NCI-H2107 (cell line): ENCODE measurements around the gene DDX1.

Experiments used
- DNase-seq: peaks from one replicate; lab custom pipeline; 2025; lab: John Stamatoyannopoulos, UW

Gene DDX1

GRCh38 chr2:15664273-15665066 is 72.8 kb downstream of the DDX1 start:
- no peak for DNase-seq

DNA sequence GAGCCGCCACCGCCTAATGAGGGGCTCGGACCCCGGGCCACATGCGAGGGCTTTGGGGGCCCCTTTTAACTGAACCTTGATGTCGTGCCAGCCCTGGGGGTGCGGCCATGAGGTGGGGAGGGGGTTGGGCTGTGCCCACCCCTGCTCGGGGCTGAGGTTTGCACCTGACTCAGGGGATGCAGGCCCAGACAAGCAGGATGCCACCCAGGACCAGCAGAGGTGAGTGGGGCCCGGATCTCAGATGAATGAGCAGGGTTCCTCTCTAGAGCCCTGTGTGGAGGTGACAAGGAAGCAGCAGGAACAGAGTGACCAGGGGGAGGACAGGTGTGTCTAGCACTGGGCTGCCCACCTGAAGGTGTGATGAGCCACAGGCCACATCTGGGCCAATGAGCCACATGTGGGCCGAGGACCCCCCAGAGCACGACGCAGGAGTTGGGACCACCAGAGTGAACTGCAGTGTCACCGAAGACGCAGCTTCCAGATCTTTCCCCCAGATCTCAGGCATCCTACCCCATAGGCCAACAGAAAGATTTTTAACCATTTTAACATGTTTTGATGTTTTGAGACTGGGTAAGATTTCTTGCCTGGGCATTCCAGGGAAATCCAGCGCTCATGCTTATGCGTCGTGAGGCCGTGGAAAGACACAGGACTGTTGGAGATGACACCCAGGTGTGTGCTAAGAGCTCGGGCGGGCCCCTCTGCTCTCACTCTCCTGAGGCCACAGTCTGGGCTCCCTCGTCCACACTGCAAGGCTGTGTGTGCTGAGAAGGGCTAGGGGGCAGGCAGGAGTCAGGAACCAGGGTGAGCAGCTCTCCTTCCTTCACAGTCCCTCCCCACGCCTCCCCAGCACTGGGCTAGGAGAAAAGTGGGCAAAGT is 73.6 kb downstream of the DDX1 start:
- DNase-seq, result no peak

- no peak for DNase-seq
Observed at GRCh38 chr2:15665943-15666460, 74.3 kb downstream of the DDX1 start.

- no peak for DNase-seq
Observed at GRCh38 chr2:15666861-15667808, 75.5 kb downstream of the DDX1 start.

DNA sequence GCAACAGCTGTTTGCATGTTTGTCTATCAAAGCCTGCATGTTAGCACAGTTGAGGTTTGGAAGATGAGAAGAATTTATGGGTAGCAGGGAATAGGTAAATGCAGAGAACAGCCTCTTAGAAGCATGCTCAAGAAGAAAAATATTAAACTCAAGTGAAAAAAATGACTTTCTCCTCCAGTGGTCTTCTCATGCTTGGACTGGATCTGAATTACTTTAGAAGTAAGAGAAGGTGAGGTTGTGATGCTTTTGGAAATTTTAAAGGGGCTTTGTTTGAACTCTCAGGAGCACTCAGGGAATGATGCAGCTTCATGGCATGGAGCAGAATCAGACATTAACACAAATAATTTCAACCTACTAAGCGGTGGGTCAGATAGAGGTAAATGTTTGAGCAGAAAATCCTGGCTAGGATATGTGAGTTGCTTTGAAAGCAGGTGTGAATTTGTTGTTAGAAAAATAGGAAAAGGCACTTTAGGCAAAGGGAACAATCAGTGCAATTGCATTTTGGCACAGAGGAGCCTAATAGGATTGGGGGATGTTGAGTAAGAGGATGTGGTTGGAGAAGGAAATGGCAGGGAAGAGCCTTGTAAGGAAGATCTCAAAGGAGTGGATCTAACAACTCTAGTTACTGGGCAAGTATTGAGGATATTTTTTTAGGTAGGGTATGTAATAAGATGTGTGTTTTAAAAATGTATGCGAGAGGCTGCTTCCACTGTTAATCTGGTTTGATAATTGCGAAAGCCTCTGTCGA is 76.3 kb downstream of the DDX1 start:
- no peak for DNase-seq

DNA sequence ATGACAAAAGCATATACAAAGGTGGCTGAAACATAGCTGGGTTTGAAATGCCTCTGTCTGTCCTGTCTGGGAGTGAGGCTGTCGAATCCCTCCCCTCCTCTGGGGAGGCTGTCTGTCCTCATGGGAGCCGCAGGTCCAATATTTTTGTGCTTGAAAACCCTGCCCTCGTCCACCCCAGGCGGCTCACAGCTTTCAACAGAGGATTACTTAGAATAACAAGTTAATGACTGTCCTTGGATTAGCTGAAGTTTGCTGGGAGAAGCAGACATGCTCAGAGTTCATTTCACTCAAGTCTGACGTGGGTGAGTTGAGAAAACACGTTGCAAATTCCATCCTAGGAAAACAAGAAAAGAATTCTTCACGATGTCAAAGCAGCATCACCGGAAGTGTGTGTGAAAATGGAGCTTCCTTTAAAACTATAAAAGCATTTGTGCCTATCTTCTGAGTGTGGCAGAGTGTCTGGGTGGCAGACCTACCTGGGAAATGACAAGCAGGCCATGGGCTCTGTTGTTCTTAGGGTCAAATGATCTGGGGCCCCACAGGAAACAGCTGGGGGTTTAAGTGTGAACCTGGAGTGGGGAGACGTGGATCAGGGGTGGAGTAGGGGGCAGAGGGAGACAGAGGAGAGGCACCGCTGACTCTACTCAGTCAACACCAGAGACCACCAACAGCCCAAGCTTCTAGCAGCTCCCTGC is 77.1 kb downstream of the DDX1 start:
- DNase-seq, result no peak

GRCh38 chr2:15669375-15669910 is 77.8 kb downstream of the DDX1 start:
- no peak for DNase-seq

- no peak for DNase-seq
Observed at GRCh38 chr2:15670469-15670868, 78.8 kb downstream of the DDX1 start.

DNA sequence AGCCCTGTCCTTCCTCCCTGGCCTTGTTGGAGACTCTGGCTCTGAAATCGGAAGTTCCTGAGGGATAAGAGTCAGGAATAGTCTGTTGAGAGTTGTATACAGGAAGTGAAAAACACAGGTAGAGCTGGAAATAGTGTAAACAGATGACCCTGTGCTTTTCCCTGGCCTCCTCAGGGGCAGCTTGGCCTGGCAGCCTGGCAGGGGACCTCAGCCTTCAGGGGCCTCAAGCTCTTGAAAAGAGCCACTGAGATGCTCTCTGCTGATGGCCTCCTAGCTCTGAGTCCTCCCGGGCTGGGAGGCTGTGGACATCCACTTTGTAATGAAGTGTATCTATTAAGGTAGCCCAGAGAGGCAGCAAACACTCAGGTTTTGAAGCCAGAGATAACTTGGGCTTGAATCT is 79.3 kb downstream of the DDX1 start:
- DNase-seq, result no peak

DNA sequence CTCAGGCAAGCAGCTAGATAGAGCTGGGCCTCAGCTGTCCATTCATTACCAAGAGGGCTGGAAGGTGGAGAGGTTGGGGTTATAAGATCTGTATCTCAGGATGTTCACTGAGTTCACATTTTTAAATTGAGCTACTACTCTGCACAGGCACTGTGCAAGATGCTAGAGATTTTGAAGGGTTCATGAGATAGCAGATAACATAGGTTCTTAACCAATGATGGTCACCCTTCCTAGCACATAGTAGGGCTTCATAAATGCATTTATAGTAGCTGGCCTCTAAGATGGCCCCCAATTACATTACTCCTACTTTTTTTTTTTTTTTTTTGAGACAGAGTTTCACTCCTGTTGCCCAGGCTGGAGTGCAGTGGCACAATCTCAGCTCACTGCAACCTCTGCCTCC is 79.7 kb downstream of the DDX1 start:
- no peak for DNase-seq

- DNase-seq, result no peak
Observed at GRCh38 chr2:15671842-15672815, 80.5 kb downstream of the DDX1 start.

- no peak for DNase-seq
Observed at GRCh38 chr2:15672961-15673918, 81.6 kb downstream of the DDX1 start.

DNA sequence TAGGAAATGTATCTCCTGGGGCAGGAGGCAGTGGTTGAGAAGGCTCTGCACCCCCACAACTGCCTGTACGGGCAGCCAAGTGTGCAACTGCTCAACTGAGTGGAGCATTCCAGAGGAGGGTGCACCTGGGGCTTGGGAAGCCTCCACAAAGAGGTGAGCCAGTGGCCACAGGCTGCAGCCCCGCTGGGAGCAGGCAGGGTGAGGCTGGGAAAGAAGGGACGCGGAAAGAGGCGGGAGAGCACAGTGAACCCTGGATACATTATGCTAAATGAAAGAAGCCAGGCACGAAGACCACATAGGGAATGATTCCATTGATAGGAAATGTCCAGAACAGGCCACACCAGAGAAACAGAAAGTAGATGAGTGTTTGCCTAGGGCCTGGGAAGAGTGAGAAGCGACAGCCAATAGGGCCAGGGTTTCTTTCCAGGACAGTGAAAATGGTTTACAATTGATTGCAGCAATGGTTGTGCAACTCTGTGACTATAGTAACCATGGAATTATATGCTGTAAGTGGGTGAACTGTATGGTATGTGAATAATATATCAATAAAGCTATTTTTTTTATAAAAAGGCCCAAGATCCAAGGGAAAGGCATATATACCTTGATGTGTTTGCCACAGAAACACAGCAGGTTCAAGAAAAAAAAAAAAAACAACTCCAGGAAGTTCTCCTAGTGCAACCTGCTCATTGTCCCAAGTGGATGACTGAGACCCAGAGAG is 82.4 kb downstream of the DDX1 start:
- DNase-seq, result no peak

GRCh38 chr2:15674637-15675455 is 83.2 kb downstream of the DDX1 start:
- DNase-seq, result no peak

DNA sequence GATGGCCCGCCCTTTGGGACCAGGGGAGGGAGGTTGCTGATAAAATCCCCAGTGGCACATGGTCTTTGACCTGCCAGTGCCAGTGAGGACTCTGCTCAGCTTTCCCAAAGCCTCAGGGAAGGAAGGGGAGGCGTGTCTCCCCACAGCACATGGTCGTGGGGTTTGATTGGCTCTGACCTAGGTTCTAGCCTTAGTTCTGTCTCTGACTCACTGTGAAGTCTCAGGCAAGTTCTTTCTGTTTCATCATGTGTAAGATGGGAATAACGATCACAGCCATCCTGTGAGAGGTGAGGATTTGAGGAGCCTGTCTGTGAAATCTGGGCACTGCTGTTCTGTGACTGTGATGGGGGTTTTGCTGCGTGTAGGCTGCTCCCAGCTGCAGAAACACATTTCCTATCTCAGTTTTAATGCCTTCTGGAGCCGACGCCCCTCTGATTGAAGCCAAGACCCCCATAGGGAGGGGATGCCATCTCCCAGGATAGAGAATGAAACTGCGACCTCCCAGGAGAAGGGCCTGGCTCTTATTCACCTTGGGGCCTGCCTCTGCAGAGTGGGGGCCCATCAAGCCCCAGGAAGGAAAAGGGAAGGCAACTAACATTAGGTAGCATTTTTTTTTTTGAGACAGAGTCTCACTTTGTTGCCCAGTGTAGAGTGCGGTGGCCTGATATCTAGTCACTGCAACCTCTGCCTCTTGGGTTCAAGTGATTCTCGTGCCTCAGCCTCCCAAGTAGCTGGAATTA is 84.0 kb downstream of the DDX1 start:
- no peak for DNase-seq
